ENCODE results near the gene KIAA0513.

KIAA0513 gene, protein sequence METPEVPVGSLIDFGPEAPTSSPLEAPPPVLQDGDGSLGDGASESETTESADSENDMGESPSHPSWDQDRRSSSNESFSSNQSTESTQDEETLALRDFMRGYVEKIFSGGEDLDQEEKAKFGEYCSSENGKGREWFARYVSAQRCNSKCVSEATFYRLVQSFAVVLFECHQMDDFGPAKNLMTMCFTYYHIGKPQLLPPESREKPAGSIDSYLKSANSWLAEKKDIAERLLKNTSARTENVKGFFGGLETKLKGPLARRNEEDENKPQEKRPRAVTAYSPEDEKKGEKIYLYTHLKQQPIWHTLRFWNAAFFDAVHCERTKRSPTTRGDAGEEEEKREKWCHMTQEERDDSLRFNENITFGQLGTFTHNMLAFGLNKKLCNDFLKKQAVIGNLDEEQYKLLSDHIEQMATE

DNA sequence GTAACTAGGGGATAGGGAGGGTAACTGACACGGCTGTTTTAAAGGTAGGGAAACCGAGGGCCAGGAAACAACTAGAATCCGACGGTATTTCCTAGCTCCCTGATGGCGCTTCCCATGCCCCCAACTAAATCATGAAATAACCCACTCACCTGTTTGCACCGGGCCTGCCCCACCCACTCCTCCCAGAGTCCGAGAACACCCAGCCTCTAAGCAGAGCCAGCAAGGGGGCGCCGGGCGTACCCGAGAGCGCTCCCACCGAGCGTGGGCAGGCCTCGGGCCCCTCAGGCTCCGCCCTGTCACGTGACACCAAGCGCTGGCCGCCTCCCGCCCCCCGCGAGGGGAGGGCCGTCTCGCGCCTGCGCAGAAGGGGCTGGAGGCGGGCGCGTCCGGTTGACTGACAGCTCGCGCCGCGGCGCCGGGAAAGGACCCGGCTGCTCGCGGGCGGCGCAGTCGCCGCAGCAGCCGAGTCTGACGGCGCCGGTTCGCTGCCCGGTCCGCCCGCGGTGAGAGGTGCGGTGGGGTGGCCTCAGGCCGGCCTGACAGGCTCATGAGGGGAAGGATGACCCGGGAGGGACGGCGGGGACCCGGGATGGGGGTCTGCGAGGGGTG lies at the start of gene KIAA0513:
Gene KIAA0513, plus strand, starts transcription at position 447 of the 609 bp plus-strand sequence. CDS start 39,277 bp downstream, outside the sequence.
- Histone ChIP-seq H3K4me3 (ENCODE audit: low read depth, low read length) (peak within 1 kb of the TSS; percentile 86), H3K9me3 (ENCODE audit: control insufficient read depth, insufficient read depth, low read depth, low read length) (no peaks in the 10 kb centered on the region), H3K27ac (ENCODE audit: low read depth, low read length) (no peak within 1 kb of the TSS), H3K27me3 (ENCODE audit: control insufficient read depth, insufficient read depth, low read length) (peaks cover 14% of the 10 kb centered on the region), H3K4me1 (ENCODE audit: control insufficient read depth, insufficient read depth, low read length) (peaks cover 20% of the 10 kb centered on the region), H3K36me3 (ENCODE audit: control insufficient read depth, insufficient read depth, low read length) (no peaks in the 10 kb centered on the region), H3K9ac (ENCODE audit: low read length) (peak within 1 kb of the TSS; percentile 62)

DNA sequence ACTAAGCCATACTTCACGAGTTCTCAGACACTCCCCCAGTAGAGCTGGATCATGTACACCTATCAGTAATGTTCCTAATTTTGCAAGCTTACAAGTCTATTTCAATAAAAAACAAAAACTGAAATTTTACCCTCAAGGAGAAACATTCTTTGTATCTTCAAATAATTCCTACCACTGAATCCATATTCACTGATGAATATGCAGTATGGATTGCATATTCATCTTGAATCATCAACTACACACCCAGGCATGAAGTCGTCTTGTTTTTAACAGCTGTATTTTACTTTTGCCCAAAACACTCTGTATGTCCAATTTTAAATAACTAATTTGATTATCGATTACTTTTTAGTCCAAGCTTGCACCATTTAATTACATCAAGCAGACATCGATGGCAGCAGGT lies 48.1 kb upstream of the KIAA0513 start:
- Histone ChIP-seq H3K9me3 (ENCODE audit: control insufficient read depth, insufficient read depth, low read depth, low read length) (no peaks in the 10 kb centered on the region), H3K36me3 (ENCODE audit: control insufficient read depth, insufficient read depth, low read length) (peaks cover 71% of the 10 kb centered on the region), H3K4me3 (ENCODE audit: low read depth, low read length) (no peak overlapping the region), H3K4me1 (ENCODE audit: control insufficient read depth, insufficient read depth, low read length) (no peaks in the 10 kb centered on the region), H3K27me3 (ENCODE audit: control insufficient read depth, insufficient read depth, low read length) (no peaks in the 10 kb centered on the region), H3K9ac (ENCODE audit: low read length) (no peak overlapping the region), H3K27ac (ENCODE audit: low read depth, low read length) (no peak overlapping the region)

DNA sequence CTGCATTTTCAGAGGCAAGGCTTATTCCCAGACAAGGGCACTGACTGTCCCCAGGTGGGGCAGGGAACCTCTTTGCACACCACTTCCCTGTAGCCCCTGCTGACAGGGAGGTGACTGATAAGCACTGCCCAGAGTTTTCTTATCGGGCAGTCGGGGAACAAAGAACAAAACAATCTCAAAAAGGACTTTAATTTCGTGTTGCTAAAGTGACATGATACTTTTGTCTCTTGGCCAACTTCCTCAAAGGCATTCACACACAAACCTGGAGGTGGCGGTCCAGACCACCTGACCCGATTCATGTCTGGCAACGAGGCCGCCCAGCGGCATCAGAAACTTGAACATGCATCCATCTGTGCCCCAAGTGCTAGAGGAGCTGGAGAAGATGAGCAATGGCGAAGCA lies 45.2 kb upstream of the KIAA0513 start:
- Histone ChIP-seq H3K9ac (ENCODE audit: low read length) (no peak overlapping the region), H3K4me3 (ENCODE audit: low read depth, low read length) (no peak overlapping the region), H3K27ac (ENCODE audit: low read depth, low read length) (no peak overlapping the region), H3K4me1 (ENCODE audit: control insufficient read depth, insufficient read depth, low read length) (no peaks in the 10 kb centered on the region), H3K9me3 (ENCODE audit: control insufficient read depth, insufficient read depth, low read depth, low read length) (no peaks in the 10 kb centered on the region), H3K27me3 (ENCODE audit: control insufficient read depth, insufficient read depth, low read length) (no peaks in the 10 kb centered on the region), H3K36me3 (ENCODE audit: control insufficient read depth, insufficient read depth, low read length) (peaks cover 65% of the 10 kb centered on the region)

DNA sequence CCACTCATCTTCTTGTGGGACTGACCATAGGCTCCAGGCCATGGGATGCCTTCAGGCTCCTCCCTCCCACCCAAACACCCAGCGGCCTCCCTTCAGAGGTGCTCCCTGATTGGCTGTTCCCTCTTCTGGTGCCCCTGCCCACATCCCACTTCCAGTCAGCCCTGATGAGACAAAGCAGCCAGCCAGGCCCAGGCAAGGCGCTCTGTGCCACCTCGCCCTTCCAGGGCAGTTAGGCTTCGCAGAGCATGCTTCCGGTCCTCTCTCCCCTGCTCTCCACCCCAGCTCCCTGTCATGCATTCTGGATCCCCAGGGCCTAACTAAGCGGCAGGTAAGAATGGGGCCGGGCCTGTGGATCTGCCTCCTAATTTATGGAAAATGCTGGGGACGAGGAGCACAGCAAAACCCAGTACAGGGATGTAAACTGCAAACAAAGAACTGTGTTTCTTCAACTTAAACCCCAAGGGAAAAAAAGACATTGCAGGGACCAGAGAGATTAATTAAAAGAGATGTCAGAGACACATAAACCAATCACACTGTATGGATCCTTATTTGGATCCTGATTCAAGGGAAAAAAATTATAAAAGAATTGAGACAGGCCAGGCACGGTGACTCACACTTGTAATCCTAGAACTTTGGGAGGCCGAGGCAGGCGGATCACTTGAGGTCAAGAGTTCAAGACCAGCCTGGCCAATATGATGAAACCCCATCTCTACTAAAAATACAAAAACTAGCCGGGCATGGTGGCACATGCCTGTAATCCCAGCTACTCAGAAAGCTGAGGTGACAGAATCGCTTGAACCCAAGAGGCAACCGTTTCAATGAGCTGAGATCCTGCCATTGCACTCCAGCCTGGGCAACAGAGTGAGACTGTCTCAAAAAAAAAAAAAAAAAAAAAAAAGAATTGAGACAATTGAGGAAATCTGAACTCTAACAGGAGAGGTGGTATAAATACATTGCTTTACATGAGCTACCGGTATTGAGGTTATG lies 42.2 kb upstream of the KIAA0513 start:
- Histone ChIP-seq H3K9ac (ENCODE audit: low read length) (no peak overlapping the region), H3K27ac (ENCODE audit: low read depth, low read length) (no peak overlapping the region)

DNA sequence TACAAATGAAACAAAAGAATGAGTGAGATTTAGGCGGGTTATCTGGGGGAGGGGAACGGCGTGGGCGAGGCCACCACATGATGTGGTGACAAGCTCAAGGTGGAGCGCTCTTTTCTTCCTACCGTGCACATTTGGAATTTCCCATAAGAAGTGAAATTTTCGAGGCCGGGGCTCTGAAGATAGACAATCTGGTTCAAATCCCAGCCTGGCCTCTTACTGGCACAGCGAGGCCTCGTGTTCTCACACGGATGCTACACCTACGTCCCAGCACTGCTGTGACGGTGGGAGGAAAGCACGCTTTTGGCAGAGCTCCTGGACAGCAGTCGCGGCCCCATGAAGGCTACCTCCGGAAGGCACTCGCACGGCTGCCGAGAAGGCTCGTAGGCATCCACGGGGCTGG lies 41.5 kb upstream of the KIAA0513 start:
- Histone ChIP-seq H3K36me3 (ENCODE audit: control insufficient read depth, insufficient read depth, low read length) (peaks cover 73% of the 10 kb centered on the region), H3K4me3 (ENCODE audit: low read depth, low read length) (no peak overlapping the region), H3K27ac (ENCODE audit: low read depth, low read length) (no peak overlapping the region), H3K27me3 (ENCODE audit: control insufficient read depth, insufficient read depth, low read length) (no peaks in the 10 kb centered on the region), H3K4me1 (ENCODE audit: control insufficient read depth, insufficient read depth, low read length) (no peaks in the 10 kb centered on the region), H3K9me3 (ENCODE audit: control insufficient read depth, insufficient read depth, low read depth, low read length) (no peaks in the 10 kb centered on the region), H3K9ac (ENCODE audit: low read length) (no peak overlapping the region)

More for the DNA sequence above, 42.2 kb upstream of the KIAA0513 start:
- H3K27me3 ChIP-seq (ENCODE audit: control insufficient read depth, insufficient read depth, low read length), result no peaks in the 10 kb centered on the region
- H3K4me1 ChIP-seq (ENCODE audit: control insufficient read depth, insufficient read depth, low read length), result no peaks in the 10 kb centered on the region
- no peaks in the 10 kb centered on the region for H3K9me3 ChIP-seq (ENCODE audit: control insufficient read depth, insufficient read depth, low read depth, low read length)
- H3K4me3 ChIP-seq (ENCODE audit: low read depth, low read length), result no peak overlapping the region
- peaks cover 71% of the 10 kb centered on the region for H3K36me3 ChIP-seq (ENCODE audit: control insufficient read depth, insufficient read depth, low read length)

DNA sequence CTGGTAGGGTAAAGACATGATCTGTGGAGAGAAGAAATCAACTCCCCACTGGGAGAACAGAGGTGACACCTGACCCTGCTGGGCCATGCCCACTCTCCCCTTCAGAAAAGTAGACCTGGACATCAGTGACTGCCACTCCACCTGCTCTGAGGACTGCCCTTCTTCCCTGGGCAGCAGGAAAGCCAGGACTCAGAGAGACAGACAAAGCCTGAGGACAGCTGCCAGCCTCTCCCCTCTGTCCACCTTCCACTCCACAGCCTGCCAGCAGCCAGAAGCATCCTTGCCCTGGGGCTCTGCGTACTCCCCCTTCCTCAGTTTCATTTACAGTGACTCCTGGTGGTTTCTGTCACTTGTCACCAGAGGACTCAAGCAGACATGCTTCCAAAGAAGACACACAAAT lies 40.7 kb upstream of the KIAA0513 start:
- Histone ChIP-seq H3K9me3 (ENCODE audit: control insufficient read depth, insufficient read depth, low read depth, low read length) (no peaks in the 10 kb centered on the region), H3K36me3 (ENCODE audit: control insufficient read depth, insufficient read depth, low read length) (peaks cover 69% of the 10 kb centered on the region), H3K9ac (ENCODE audit: low read length) (no peak overlapping the region), H3K27me3 (ENCODE audit: control insufficient read depth, insufficient read depth, low read length) (no peaks in the 10 kb centered on the region), H3K4me1 (ENCODE audit: control insufficient read depth, insufficient read depth, low read length) (no peaks in the 10 kb centered on the region), H3K27ac (ENCODE audit: low read depth, low read length) (no peak overlapping the region), H3K4me3 (ENCODE audit: low read depth, low read length) (no peak overlapping the region)

DNA sequence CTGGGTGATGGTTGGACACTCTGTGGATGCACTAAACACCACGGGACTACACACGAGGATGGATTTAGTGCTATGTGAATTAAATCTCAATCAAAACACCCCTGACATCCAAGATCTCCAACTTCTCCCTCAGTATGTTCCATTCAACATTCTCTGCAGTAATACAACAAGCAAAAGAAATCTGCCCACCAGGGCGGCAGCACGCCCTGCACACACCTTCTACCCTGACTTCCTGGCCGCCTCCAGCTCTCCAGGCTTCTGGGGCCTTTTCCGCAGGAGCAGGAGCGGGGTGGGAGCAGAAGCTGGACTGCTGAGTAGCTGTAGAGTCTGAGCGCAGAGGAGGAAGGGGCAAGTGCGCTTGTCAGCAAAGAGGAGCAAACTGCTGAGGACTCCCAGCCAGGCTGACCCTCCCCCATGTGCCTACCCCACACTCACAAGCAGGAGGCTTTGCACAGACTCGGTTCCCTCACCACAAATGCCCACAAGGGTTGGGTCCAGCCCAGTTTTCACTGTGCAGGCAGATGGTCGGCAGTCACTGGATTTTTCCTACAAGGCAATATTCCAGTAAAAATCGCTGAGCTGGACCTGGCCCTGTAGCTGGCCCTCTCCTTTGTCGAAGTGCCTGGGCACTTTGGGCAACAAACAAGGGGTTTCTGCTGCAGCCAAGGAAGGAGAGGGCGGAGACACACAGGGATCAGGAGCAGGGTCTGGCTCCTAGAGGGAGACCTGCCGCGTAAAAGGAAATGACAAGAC lies 39.1 kb upstream of the KIAA0513 start:
- H3K9ac ChIP-seq (ENCODE audit: low read length), result no peak overlapping the region
- no peak overlapping the region for H3K27ac ChIP-seq (ENCODE audit: low read depth, low read length)
- H3K27me3 ChIP-seq (ENCODE audit: control insufficient read depth, insufficient read depth, low read length), result no peaks in the 10 kb centered on the region
- H3K4me1 ChIP-seq (ENCODE audit: control insufficient read depth, insufficient read depth, low read length), result no peaks in the 10 kb centered on the region
- no peak overlapping the region for H3K4me3 ChIP-seq (ENCODE audit: low read depth, low read length)
- H3K9me3 ChIP-seq (ENCODE audit: control insufficient read depth, insufficient read depth, low read depth, low read length), result no peaks in the 10 kb centered on the region
- peaks cover 68% of the 10 kb centered on the region for H3K36me3 ChIP-seq (ENCODE audit: control insufficient read depth, insufficient read depth, low read length)

DNA sequence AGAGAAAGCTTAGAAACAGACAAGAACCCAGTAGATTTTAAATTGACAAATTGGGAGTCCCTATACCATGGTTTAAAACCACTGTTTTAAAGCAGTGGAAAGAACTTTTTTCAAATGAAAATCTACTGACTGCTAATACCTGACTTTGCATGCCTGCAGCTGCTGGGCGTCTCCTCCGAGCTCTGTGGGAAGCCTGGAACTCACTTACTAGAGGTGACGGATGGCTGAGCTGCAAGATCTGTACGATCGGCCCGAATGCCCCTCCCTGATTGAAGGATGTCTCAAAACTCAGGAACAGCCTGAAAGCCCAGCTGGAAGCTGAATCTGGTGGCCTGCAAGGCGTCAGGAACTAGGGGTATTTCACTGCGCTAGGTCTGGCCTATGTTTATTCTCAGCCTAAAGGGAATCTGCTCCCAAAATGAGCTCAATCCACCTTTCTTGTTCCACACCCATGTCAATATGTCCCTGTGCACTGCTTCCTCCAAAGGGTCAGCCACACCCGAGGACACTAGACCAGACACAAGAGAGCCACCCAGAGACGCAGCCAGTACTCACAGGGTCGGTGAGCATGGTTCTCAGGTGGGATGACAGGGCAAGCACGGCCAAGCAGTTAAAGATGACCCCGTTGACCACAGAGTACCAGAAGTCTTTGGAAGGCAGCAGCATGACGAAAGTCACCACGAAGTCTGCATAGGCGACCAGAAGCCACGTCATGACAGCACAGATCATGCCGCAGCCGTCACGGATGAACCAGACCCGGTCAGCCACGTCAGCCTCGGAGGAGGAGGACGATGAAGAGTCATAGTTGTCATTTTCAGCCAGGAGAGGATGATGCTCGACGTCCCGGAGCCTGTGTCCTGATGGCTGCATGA lies 37.6 kb upstream of the KIAA0513 start:
- no peak overlapping the region for H3K9ac ChIP-seq (ENCODE audit: low read length)
- no peak overlapping the region for H3K4me3 ChIP-seq (ENCODE audit: low read depth, low read length)
- H3K27ac ChIP-seq (ENCODE audit: low read depth, low read length), result no peak overlapping the region
- peaks cover 76% of the 10 kb centered on the region for H3K36me3 ChIP-seq (ENCODE audit: control insufficient read depth, insufficient read depth, low read length)
- H3K9me3 ChIP-seq (ENCODE audit: control insufficient read depth, insufficient read depth, low read depth, low read length), result no peaks in the 10 kb centered on the region
- no peaks in the 10 kb centered on the region; the same call in 1 of the 2 replicates for H3K4me1 ChIP-seq (ENCODE audit: control insufficient read depth, insufficient read depth, low read length)
- no peaks in the 10 kb centered on the region for H3K27me3 ChIP-seq (ENCODE audit: control insufficient read depth, insufficient read depth, low read length)

DNA sequence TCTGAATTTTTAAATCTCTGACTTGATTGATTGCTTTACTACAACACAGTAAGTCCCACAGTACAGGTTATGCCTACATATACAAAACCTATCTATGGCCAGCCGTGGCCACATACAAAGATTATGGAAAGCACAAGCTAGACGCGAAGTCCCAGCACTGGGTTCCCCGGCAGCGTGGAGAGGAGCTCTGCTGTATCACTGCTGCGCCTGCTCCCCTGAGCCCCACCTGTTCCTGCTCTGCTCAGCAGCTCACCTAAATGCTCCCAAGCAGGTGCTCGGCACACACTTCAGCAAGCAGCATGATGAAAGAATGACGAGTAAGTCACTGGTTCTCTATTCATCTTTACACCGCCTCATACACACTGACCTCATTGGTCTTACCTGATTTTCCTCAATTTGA lies 36.8 kb upstream of the KIAA0513 start:
- Histone ChIP-seq H3K9me3 (ENCODE audit: control insufficient read depth, insufficient read depth, low read depth, low read length) (no peaks in the 10 kb centered on the region), H3K4me1 (ENCODE audit: control insufficient read depth, insufficient read depth, low read length) (no peaks in the 10 kb centered on the region; the same call in 1 of the 2 replicates), H3K9ac (ENCODE audit: low read length) (no peak overlapping the region), H3K27me3 (ENCODE audit: control insufficient read depth, insufficient read depth, low read length) (no peaks in the 10 kb centered on the region), H3K36me3 (ENCODE audit: control insufficient read depth, insufficient read depth, low read length) (peaks cover 82% of the 10 kb centered on the region), H3K4me3 (ENCODE audit: low read depth, low read length) (no peak overlapping the region), H3K27ac (ENCODE audit: low read depth, low read length) (no peak overlapping the region)

DNA sequence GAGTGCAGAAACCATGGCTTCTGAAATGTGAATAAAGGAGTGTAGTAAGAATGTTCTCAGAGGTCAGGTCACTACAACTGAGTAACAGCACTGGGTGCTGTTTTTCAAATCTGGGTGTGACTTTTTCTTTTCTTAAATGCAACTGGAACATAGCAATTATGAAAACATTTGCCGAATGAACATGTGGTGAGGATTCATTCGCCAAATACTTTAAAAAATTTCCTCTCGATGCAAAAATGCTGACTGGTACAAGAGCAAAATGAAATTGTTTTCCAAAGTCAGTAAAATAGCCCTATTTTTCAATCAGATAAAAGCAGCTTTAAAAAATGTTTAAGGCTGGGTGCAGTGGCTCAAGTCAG lies 34.9 kb upstream of the KIAA0513 start:
- Histone ChIP-seq H3K9me3 (ENCODE audit: control insufficient read depth, insufficient read depth, low read depth, low read length) (no peaks in the 10 kb centered on the region), H3K4me1 (ENCODE audit: control insufficient read depth, insufficient read depth, low read length) (no peaks in the 10 kb centered on the region; the same call in 1 of the 2 replicates), H3K4me3 (ENCODE audit: low read depth, low read length) (no peak overlapping the region), H3K9ac (ENCODE audit: low read length) (no peak overlapping the region), H3K36me3 (ENCODE audit: control insufficient read depth, insufficient read depth, low read length) (peaks cover 64% of the 10 kb centered on the region), H3K27me3 (ENCODE audit: control insufficient read depth, insufficient read depth, low read length) (no peaks in the 10 kb centered on the region), H3K27ac (ENCODE audit: low read depth, low read length) (no peak overlapping the region)
